MM.1S (cell line): ENCODE data around the gene GPA33.

Source experiments
- DNase-seq: peaks from one replicate; pipeline ENCODE4 v3.0.0-alpha.2; 2015
- H2AFZ ChIP-seq: fragments of 300-600 bp; sonication (generic); 2 replicates; pipeline ENCODE4 v1.6.0; 2016; ENCODE audit warnings: antibody characterized with exemption, low read length
- H3F3A ChIP-seq: fragments of 300-600 bp; sonication (generic); 2 replicates; pipeline ENCODE4 v1.6.1; 2016; ENCODE audit warnings: mild to moderate bottlenecking, antibody characterized with exemption, low read length, moderate library complexity, mixed read lengths; ENCODE audit not compliant: insufficient read depth
- H3K27ac ChIP-seq: fragments of 300-600 bp; sonication (generic); 2 replicates; pipeline ENCODE4 v1.5.1; 2016; ENCODE audit warnings: mild to moderate bottlenecking, low read length
- H3K27me3 ChIP-seq: fragments of 300-600 bp; sonication (generic); replicated peaks from 2 replicates; pipeline ENCODE4 v1.6.0; 2016; ENCODE audit warnings: low read length; ENCODE audit not compliant: insufficient read depth
- H3K36me3 ChIP-seq: fragments of 300-600 bp; sonication (generic); replicated peaks from 2 replicates; pipeline ENCODE4 v1.6.1; 2016; ENCODE audit warnings: mild to moderate bottlenecking, low read length, mixed read lengths; ENCODE audit not compliant: insufficient read depth
- H3K4me1 ChIP-seq: fragments of 300-600 bp; sonication (generic); 2 replicates; pipeline ENCODE4 v1.6.1; 2016; ENCODE audit warnings: low read length, mixed read lengths
- H3K4me2 ChIP-seq: fragments of 300-600 bp; sonication (generic); 2 replicates; pipeline ENCODE4 v1.6.0; 2016; ENCODE audit warnings: low read depth, low read length
- H3K4me3 ChIP-seq: fragments of 300-600 bp; sonication (generic); 2 replicates; pipeline ENCODE4 v1.5.1; 2016; ENCODE audit warnings: low read length, mixed read lengths
- H3K79me2 ChIP-seq: fragments of 300-600 bp; sonication (generic); 2 replicates; pipeline ENCODE4 v1.6.1; 2016; ENCODE audit warnings: mixed run types, low read length, mixed read lengths
- H3K9ac ChIP-seq: fragments of 300-600 bp; sonication (generic); 2 replicates; pipeline ENCODE4 v1.6.1; 2016; ENCODE audit warnings: low read length, mixed read lengths
- H3K9me2 ChIP-seq: fragments of 300-600 bp; sonication (generic); replicated peaks from 2 replicates; pipeline ENCODE4 v1.6.1; 2016; ENCODE audit warnings: mild to moderate bottlenecking, low read length, mixed read lengths; ENCODE audit not compliant: insufficient read depth
- H3K9me3 ChIP-seq: fragments of 300-600 bp; sonication (generic); replicated peaks from 2 replicates; pipeline ENCODE4 v1.6.1; 2016; ENCODE audit warnings: mild to moderate bottlenecking, low read length, mixed read lengths; ENCODE audit not compliant: insufficient read depth
- H4K20me1 ChIP-seq: fragments of 300-600 bp; sonication (generic); 2 replicates; pipeline ENCODE4 v1.6.1; 2016; ENCODE audit warnings: mild to moderate bottlenecking, low read length, moderate library complexity, mixed read lengths; ENCODE audit not compliant: insufficient read depth
- EZH2 ChIP-seq: fragments of 300-600 bp; sonication (generic); optimal IDR thresholded peaks from 2 replicates; pipeline ENCODE3; 2017; ENCODE audit warnings: low read depth, mild to moderate bottlenecking, antibody characterized with exemption, low read length, mixed read lengths
- EZH2phosphoT487 ChIP-seq: fragments of 300-600 bp; sonication (generic); IDR thresholded peaks from 2 replicates; pipeline ENCODE4 v1.6.1; 2018; ENCODE audit warnings: antibody characterized with exemption, low read length
- TF ChIP-seq, protein P1 (sequence below): fragments of 300-600 bp; sonication (generic); IDR thresholded peaks from 2 replicates; pipeline ENCODE4 v1.5.1; 2016; ENCODE audit warnings: antibody characterized with exemption, low read length, mixed read lengths

Gene GPA33

DNA sequence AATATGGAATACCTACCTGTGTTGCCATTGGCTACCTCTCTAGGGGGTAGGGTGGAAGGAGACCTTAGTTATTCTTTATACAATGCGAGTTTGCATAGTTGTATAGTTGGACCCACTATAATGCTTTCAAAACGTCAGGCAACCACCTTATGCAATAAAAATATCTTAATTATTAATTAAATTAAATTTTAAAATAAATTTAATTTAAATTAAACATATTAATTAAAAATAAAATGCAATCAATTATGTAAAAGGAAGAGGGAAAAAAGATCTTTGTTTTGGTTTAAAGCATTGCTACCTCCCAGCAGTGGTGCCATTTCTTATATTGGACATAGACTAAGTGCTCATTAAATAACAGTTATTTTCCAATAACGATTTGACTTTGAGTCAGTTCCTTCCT lies 22.3 kb downstream of the GPA33 start:
- Histone ChIP-seq H3K27me3 (no peaks in the 10 kb centered on the region), H3K9me3 (no peaks in the 10 kb centered on the region), H4K20me1 (no peaks in the 10 kb centered on the region), H3K79me2 (no peaks in the 10 kb centered on the region), H3K27ac (no peak overlapping the region), H3K4me1 (no peaks in the 10 kb centered on the region; the same call in 1 of the 2 replicates), H3K4me3 (no peak overlapping the region), H3K4me2 (no peak overlapping the region), H3K9ac (no peak overlapping the region), H3K36me3 (no peaks in the 10 kb centered on the region), H3F3A (no peaks in the 10 kb centered on the region), H2AFZ (no peak overlapping the region), H3K9me2 (no peaks in the 10 kb centered on the region)
- TF ChIP-seq EZH2 (no peak), EZH2phosphoT487 (no peak)
- TF ChIP-seq, protein P1, sequence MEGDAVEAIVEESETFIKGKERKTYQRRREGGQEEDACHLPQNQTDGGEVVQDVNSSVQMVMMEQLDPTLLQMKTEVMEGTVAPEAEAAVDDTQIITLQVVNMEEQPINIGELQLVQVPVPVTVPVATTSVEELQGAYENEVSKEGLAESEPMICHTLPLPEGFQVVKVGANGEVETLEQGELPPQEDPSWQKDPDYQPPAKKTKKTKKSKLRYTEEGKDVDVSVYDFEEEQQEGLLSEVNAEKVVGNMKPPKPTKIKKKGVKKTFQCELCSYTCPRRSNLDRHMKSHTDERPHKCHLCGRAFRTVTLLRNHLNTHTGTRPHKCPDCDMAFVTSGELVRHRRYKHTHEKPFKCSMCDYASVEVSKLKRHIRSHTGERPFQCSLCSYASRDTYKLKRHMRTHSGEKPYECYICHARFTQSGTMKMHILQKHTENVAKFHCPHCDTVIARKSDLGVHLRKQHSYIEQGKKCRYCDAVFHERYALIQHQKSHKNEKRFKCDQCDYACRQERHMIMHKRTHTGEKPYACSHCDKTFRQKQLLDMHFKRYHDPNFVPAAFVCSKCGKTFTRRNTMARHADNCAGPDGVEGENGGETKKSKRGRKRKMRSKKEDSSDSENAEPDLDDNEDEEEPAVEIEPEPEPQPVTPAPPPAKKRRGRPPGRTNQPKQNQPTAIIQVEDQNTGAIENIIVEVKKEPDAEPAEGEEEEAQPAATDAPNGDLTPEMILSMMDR: no peak
- DNase-seq: no peak

DNA sequence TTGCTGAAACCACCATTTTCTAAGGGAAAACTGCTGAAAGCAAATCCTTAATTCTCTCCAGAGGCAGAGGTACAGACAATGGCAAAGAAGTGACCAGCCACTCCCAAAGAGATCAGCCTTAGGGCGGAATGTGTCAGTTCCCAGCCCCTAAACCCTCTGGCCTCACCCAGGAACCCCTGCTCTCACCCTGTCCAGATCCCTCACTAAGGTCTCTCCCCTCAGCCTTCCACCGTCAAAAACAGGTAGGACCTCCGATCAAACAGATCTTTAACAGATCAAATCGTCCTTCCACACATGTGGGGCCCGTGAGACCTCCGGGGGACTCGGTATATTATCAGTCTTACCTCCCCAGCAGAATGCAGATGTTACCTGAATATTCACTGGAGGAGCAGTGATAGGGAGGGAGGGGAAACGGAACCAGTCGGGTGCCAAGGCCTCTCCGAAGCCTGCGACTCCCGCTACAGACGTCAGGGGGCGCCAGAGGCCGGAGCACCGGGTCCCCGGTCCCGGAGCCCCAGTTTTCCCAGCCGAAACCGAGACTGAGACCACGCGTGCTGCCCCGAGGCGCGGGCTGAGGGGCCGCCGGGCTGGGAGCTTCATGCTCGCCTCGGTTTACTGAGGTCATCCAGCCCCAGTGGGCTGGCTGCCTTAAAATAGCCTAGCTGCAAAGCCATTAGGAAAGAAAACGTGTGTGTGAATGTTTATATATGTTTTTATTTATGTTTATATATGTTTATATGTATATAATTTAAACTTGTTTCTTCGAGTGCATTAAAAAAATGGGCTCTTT lies 23.6 kb downstream of the GPA33 start:
- Histone ChIP-seq H3K79me2 (no peaks in the 10 kb centered on the region), H3K9me3 (no peaks in the 10 kb centered on the region), H3K27me3 (no peaks in the 10 kb centered on the region), H2AFZ (peak overlapping the region; percentile 71), H3K27ac (no peak overlapping the region), H3K9ac (peak overlapping the region; percentile 21; the same call in 1 of the 2 replicates), H3K4me3 (peak overlapping the region; percentile 51), H3K9me2 (no peaks in the 10 kb centered on the region), H3F3A (no peaks in the 10 kb centered on the region), H3K4me1 (no peaks in the 10 kb centered on the region; the same call in 1 of the 2 replicates), H4K20me1 (no peaks in the 10 kb centered on the region), H3K4me2 (peak overlapping the region; percentile 86), H3K36me3 (no peaks in the 10 kb centered on the region)
- DNase-seq: peak; percentile 75
- TF ChIP-seq EZH2: no peak
- TF ChIP-seq, protein P1: peak; percentile 99

DNA sequence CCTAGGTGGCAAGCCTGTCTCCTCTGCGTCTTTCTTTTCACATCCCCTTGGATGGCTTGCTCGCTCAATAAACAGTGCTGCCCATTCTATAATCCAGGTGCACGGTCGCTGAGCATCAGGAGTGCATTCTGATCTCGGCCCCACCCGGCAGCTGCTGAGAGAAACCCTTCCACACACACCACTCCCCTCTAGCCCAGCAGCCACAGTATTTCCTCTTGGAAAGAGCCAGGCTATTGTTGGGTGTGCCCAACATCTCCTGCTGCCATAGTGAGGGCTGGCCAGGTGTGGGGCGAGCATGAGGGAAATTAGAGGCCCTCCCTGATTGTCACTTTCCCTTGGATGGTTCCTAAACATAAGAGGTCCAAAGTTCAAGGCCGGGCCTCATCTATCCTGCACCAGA lies 24.7 kb downstream of the GPA33 start:
- no peaks in the 10 kb centered on the region for H3F3A ChIP-seq
- no peaks in the 10 kb centered on the region for H3K9me2 ChIP-seq
- H3K27me3 ChIP-seq: no peaks in the 10 kb centered on the region
- no peak overlapping the region for H3K4me3 ChIP-seq
- no peak overlapping the region for H2AFZ ChIP-seq
- H3K9ac ChIP-seq: no peak overlapping the region
- no peaks in the 10 kb centered on the region for H3K9me3 ChIP-seq
- H3K27ac ChIP-seq: no peak overlapping the region
- no peaks in the 10 kb centered on the region for H3K36me3 ChIP-seq
- H3K4me2 ChIP-seq: no peak overlapping the region
- TF ChIP-seq, protein P1: no peak
- TF ChIP-seq EZH2phosphoT487: no peak
- no peak for TF ChIP-seq EZH2
- no peak for DNase-seq
- H4K20me1 ChIP-seq: no peaks in the 10 kb centered on the region
- H3K4me1 ChIP-seq: no peaks in the 10 kb centered on the region; the same call in 1 of the 2 replicates
- H3K79me2 ChIP-seq: no peaks in the 10 kb centered on the region
